Cardiac muscle cell (in vitro differentiated cells and primary cell): ENCODE data around the gene NPY1R. TPM values are rescaled to one million over a fixed set of nuclear protein-coding genes. Genes with fewer than 3 reads are reported as not detected.

ENCODE experiments used
- DNase-seq, 2 donors: peaks; one replicate each; pipeline versions ENCODE4 v3.0.0 to v3.0.0-alpha.2; 2010 to 2017; ENCODE audit warnings: low read depth in 1 of 2, low spot score in 1 of 2
- H3K27ac ChIP-seq: fragments of 200-600 bp; sonication (generic); 2 replicates; pipeline ENCODE4 v1.5.1; 2016
- H3K27me3 ChIP-seq: fragments of 200-600 bp; sonication (generic); 2 replicates; pipeline ENCODE4 v1.6.0; 2016; ENCODE audit warnings: control low read depth
- H3K36me3 ChIP-seq: fragments of 200-600 bp; sonication (generic); 2 replicates; pipeline ENCODE4 v1.5.1; 2016; ENCODE audit warnings: control low read depth
- H3K4me1 ChIP-seq: fragments of 200-600 bp; sonication (generic); 2 replicates; pipeline ENCODE4 v1.8.1; 2017; ENCODE audit warnings: low read depth, mild to moderate bottlenecking, mixed run types
- H3K4me3 ChIP-seq: fragments of 200-600 bp; sonication (generic); 2 replicates; pipeline ENCODE4 v1.5.1; 2016; ENCODE audit warnings: mild to moderate bottlenecking
- H3K9me3 ChIP-seq: fragments of 200-600 bp; sonication (generic); 2 replicates; pipeline ENCODE4 v1.5.1; 2017; ENCODE audit warnings: low read depth, mild to moderate bottlenecking, control low read depth
- polyA plus RNA-seq: library from polyadenylated mRNA; unstranded; fragments of >200 nt; fragmentation: Nextera tagmentation; extraction: Ambion mirVana; gene quantifications from 2 replicates; pipeline ENCODE4 v1.2.1, GENCODE V29; 2016
- total RNA-seq: library from RNA; depleted of rRNA; stranded (reverse); fragments of >200 nt; gene quantifications from 2 replicates; pipeline ENCODE4 v1.2.3, GENCODE V29; 2016
- TF ChIP-seq, protein P1 (sequence below): IDR thresholded peaks from 2 replicates; pipeline ENCODE4 v1.5.1; 2012; ENCODE audit warnings: low read depth, mild to moderate bottlenecking, low read length

NPY1R gene
- 8.0 and 13.1 TPM in 2 replicates for total RNA-seq
- 13.1 and 16.8 TPM in 2 replicates for polyA plus RNA-seq

GRCh38 chr4:163332526-163333406, at the start of gene NPY1R:
Gene NPY1R, minus strand, starts transcription at chr4:163332596. Its CDS starts 6,042 bp downstream, at chr4:163326554.
- Histone ChIP-seq H3K4me3 (peak within 1 kb of the TSS; percentile 71), H3K9me3 (no peaks in the 10 kb centered on the region), H3K36me3 (no peaks in the 10 kb centered on the region), H3K27ac (no peak within 1 kb of the TSS), H3K27me3 (peaks cover 9% of the 10 kb centered on the region), H3K4me1 (no peaks in the 10 kb centered on the region)
- peak; percentile 87 for DNase-seq
- TF ChIP-seq, protein P1, sequence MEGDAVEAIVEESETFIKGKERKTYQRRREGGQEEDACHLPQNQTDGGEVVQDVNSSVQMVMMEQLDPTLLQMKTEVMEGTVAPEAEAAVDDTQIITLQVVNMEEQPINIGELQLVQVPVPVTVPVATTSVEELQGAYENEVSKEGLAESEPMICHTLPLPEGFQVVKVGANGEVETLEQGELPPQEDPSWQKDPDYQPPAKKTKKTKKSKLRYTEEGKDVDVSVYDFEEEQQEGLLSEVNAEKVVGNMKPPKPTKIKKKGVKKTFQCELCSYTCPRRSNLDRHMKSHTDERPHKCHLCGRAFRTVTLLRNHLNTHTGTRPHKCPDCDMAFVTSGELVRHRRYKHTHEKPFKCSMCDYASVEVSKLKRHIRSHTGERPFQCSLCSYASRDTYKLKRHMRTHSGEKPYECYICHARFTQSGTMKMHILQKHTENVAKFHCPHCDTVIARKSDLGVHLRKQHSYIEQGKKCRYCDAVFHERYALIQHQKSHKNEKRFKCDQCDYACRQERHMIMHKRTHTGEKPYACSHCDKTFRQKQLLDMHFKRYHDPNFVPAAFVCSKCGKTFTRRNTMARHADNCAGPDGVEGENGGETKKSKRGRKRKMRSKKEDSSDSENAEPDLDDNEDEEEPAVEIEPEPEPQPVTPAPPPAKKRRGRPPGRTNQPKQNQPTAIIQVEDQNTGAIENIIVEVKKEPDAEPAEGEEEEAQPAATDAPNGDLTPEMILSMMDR = peak; percentile 87

DNA sequence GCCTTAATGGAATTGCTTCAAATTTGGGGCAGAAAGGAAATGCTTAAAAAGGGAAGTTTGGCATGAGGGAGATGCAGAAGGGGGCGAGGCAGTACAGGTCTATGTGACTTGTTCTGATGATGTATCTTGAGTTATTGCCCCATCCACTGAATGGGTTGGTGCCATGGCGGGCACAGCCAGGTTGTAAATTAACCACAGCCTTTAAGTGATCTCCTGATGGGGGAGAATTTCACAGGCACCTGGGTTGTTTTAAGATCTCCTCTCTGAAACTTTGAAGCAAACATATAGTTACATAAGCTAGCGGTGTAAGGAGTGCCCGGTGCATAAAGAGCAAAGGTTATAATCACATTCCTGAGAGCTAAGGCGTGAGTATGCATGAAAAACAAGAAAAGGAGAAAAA, 48.3 kb upstream of the NPY1R start:
- no peak for DNase-seq
- H3K4me1 ChIP-seq = no peaks in the 10 kb centered on the region
- H3K27me3 ChIP-seq = no peaks in the 10 kb centered on the region
- H3K9me3 ChIP-seq = no peaks in the 10 kb centered on the region
- H3K27ac ChIP-seq = no peak overlapping the region
- no peak overlapping the region for H3K4me3 ChIP-seq
- TF ChIP-seq, protein P1 = no peak
- H3K36me3 ChIP-seq = no peaks in the 10 kb centered on the region

DNA sequence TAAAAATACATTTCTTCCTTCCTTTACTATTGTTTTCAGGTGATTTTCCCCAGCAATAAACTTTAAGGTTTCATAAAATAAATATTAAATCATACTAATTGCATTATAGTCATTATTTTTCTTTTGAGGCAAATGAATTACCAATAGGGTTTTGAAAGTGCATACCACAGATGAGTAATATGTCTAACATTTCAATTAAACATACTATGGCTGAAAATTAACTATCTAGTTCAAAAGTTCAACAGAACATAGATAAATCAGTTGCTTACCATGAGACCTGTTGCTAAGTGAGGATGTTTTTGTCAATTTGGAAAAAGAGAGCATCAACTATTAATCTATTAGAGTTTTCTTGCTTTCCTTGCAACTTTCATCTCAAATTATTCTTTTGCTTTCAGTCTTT, 46.3 kb upstream of the NPY1R start:
- DNase-seq = no peak
- H3K27ac ChIP-seq = no peak overlapping the region
- H3K4me3 ChIP-seq = no peak overlapping the region
- H3K27me3 ChIP-seq = no peaks in the 10 kb centered on the region
- no peaks in the 10 kb centered on the region for H3K36me3 ChIP-seq
- no peaks in the 10 kb centered on the region for H3K4me1 ChIP-seq
- H3K9me3 ChIP-seq = no peaks in the 10 kb centered on the region
- TF ChIP-seq, protein P1 = no peak

DNA sequence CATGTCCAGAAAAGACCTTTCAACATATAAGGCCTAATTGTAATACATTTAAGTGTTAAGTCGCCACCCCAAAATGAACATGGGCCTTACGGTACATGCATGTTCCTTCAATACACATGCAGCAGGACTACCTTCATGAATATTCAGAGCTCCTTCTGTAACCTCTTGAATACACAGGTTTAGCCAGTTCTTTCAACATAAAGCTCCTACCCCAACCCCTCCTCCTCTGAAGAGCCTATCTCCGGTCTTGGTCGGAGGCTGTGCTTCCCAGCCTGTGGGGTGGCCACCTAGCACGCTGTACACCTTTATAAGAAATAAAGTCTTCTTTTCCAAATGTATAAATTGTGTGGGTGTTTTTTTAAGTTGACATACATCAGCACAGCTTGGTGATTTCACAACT, 39.6 kb upstream of the NPY1R start:
- Histone ChIP-seq H3K9me3 (no peaks in the 10 kb centered on the region), H3K27me3 (no peaks in the 10 kb centered on the region), H3K27ac (no peak overlapping the region), H3K4me3 (no peak overlapping the region), H3K4me1 (no peaks in the 10 kb centered on the region), H3K36me3 (no peaks in the 10 kb centered on the region)
- TF ChIP-seq, protein P1 = no peak
- no peak for DNase-seq

DNA sequence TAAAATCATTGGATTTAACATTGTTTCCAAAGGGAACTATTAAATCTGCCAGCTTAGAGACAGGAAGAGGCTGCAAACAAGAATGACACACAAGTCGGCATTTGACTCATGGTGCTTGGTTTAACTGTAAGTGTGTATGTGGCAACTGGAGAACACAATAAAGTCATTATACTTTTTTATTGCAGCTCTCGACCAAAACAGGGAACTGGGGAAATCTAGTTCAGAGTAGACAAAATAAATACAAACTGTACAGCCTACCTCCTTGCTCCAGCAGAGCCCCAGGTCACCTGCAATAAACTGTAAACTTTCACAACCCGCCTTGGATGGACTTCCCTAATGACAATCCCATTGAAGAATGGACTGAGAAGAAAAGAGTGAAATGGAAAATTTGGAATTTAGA, 35.3 kb upstream of the NPY1R start:
- Histone ChIP-seq H3K4me1 (no peaks in the 10 kb centered on the region), H3K4me3 (no peak overlapping the region), H3K27me3 (no peaks in the 10 kb centered on the region), H3K9me3 (no peaks in the 10 kb centered on the region), H3K27ac (no peak overlapping the region), H3K36me3 (no peaks in the 10 kb centered on the region)
- peak in 1 of 2 donors; percentile 25 for DNase-seq
- TF ChIP-seq, protein P1 = no peak
